GM23338 (cell line): ENCODE measurements around the gene MNDA.

Experiments used
- CREB1 ChIP-seq: fragments of 250-450 bp; sonication (Bioruptor Pico); IDR thresholded peaks from 2 replicates; pipeline ENCODE4 v1.5.0; 2020; ENCODE audit warnings: low read depth, mild to moderate bottlenecking, moderate library complexity
- CTCF ChIP-seq, 2 experiments: fragments of 200-600 bp in 1 of 2; sonication (generic) in 1 of 2; conservative IDR thresholded peaks; 2 replicates each; pipeline versions ENCODE4 v1.5.1 to v1.6.1; 2016 to 2017; ENCODE audit warnings: antibody characterized with exemption in 2 of 2, low read depth in 2 of 2, mild to moderate bottlenecking in 2 of 2, moderate library complexity in 1 of 2
- EZH2 ChIP-seq: fragments of 200-600 bp; sonication (generic); IDR thresholded peaks from one replicate; pipeline ENCODE4 v1.8.0; 2017; ENCODE audit warnings: antibody characterized with exemption, mild to moderate bottlenecking, low read depth; ENCODE audit not compliant: unreplicated experiment
- EZH2phosphoT487 ChIP-seq: fragments of 200-600 bp; sonication (generic); IDR thresholded peaks from one replicate; pipeline ENCODE4 v1.8.1; 2018; ENCODE audit warnings: antibody characterized with exemption; ENCODE audit not compliant: unreplicated experiment
- JUNB ChIP-seq: IDR thresholded peaks from one replicate; pipeline ENCODE4 v1.6.1; 2016; ENCODE audit warnings: antibody characterized with exemption; ENCODE audit not compliant: unreplicated experiment
- POLR2AphosphoS5 ChIP-seq: IDR thresholded peaks from 2 replicates; pipeline ENCODE4 v1.6.1; 2016; ENCODE audit warnings: antibody characterized with exemption, low read depth
- STAT1 ChIP-seq: IDR thresholded peaks from one replicate; pipeline ENCODE4 v1.6.1; 2016; ENCODE audit warnings: antibody characterized with exemption; ENCODE audit not compliant: unreplicated experiment
- ZNF331 ChIP-seq: fragments of 250-450 bp; sonication (Bioruptor Pico); IDR thresholded peaks from 2 replicates; pipeline ENCODE4 v1.5.0; 2020; ENCODE audit warnings: low read depth, mild to moderate bottlenecking, moderate library complexity
- TF ChIP-seq, protein P1 (sequence below): IDR thresholded peaks from one replicate; pipeline ENCODE4 v1.6.1; 2018; ENCODE audit warnings: antibody characterized with exemption; ENCODE audit not compliant: unreplicated experiment

DNA sequence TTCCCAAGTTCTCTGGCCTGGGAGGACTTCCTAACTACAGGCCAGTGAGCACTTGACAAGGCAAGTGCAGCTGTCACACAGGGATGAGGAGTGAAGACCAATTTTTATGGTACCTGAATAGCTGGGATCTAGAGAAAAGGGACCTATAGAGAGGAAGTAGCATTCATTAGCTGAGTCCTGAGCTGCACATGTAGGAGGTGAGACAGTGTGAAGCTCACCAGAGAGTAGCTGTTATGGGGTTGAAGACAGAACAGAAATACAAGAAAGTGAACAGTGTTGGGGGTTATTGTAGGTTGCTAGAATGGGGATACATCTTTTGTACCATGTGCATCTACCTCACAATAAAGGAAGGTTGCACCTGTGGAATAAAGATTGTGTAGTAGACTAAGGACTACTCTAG lies 62.5 kb downstream of the MNDA start:
- TF ChIP-seq CTCF (conservative IDR thresholded peaks at IDR 0.05; ENCODE audit: low read depth in 2 of 2) (no peak), JUNB (no peak), EZH2phosphoT487 (no peak), POLR2AphosphoS5 (no peak), EZH2 (no peak), CREB1 (CRISPR knock-in tag) (no peak), ZNF331 (no peak), STAT1 (no peak)
- TF ChIP-seq, protein P1, sequence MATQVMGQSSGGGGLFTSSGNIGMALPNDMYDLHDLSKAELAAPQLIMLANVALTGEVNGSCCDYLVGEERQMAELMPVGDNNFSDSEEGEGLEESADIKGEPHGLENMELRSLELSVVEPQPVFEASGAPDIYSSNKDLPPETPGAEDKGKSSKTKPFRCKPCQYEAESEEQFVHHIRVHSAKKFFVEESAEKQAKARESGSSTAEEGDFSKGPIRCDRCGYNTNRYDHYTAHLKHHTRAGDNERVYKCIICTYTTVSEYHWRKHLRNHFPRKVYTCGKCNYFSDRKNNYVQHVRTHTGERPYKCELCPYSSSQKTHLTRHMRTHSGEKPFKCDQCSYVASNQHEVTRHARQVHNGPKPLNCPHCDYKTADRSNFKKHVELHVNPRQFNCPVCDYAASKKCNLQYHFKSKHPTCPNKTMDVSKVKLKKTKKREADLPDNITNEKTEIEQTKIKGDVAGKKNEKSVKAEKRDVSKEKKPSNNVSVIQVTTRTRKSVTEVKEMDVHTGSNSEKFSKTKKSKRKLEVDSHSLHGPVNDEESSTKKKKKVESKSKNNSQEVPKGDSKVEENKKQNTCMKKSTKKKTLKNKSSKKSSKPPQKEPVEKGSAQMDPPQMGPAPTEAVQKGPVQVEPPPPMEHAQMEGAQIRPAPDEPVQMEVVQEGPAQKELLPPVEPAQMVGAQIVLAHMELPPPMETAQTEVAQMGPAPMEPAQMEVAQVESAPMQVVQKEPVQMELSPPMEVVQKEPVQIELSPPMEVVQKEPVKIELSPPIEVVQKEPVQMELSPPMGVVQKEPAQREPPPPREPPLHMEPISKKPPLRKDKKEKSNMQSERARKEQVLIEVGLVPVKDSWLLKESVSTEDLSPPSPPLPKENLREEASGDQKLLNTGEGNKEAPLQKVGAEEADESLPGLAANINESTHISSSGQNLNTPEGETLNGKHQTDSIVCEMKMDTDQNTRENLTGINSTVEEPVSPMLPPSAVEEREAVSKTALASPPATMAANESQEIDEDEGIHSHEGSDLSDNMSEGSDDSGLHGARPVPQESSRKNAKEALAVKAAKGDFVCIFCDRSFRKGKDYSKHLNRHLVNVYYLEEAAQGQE: no peak
